Cardiac muscle cell (in vitro differentiated cells and primary cell): Measurements from ENCODE around the gene PPM1K. TPM values are rescaled to one million over a fixed set of nuclear protein-coding genes. Genes with fewer than 3 reads are reported as not detected.

Experiments
- DNase-seq, 2 donors: peaks; one replicate each; pipeline versions ENCODE4 v3.0.0 to v3.0.0-alpha.2; 2010 to 2017; ENCODE audit warnings: low read depth in 1 of 2, low spot score in 1 of 2
- H3K27ac ChIP-seq: fragments of 200-600 bp; sonication (generic); 2 replicates; pipeline ENCODE4 v1.5.1; 2016
- H3K27me3 ChIP-seq: fragments of 200-600 bp; sonication (generic); 2 replicates; pipeline ENCODE4 v1.6.0; 2016; ENCODE audit warnings: control low read depth
- H3K36me3 ChIP-seq: fragments of 200-600 bp; sonication (generic); 2 replicates; pipeline ENCODE4 v1.5.1; 2016; ENCODE audit warnings: control low read depth
- H3K4me1 ChIP-seq: fragments of 200-600 bp; sonication (generic); 2 replicates; pipeline ENCODE4 v1.8.1; 2017; ENCODE audit warnings: low read depth, mild to moderate bottlenecking, mixed run types
- H3K4me3 ChIP-seq: fragments of 200-600 bp; sonication (generic); 2 replicates; pipeline ENCODE4 v1.5.1; 2016; ENCODE audit warnings: mild to moderate bottlenecking
- H3K9me3 ChIP-seq: fragments of 200-600 bp; sonication (generic); 2 replicates; pipeline ENCODE4 v1.5.1; 2017; ENCODE audit warnings: low read depth, mild to moderate bottlenecking, control low read depth
- polyA plus RNA-seq: library from polyadenylated mRNA; unstranded; fragments of >200 nt; fragmentation: Nextera tagmentation; extraction: Ambion mirVana; gene quantifications from 2 replicates; pipeline ENCODE4 v1.2.1, GENCODE V29; 2016
- total RNA-seq: library from RNA; depleted of rRNA; stranded (reverse); fragments of >200 nt; gene quantifications from 2 replicates; pipeline ENCODE4 v1.2.3, GENCODE V29; 2016
- TF ChIP-seq, protein P1 (sequence below): IDR thresholded peaks from 2 replicates; pipeline ENCODE4 v1.5.1; 2012; ENCODE audit warnings: low read depth, mild to moderate bottlenecking, low read length

PPM1K gene
- total and polyA plus RNA-seq, 2 experiments from 2014 or later = 54.8 to 58.8 TPM

- H3K4me3 ChIP-seq = no peak overlapping the region
- H3K27me3 ChIP-seq = no peaks in the 10 kb centered on the region
- no peak overlapping the region for H3K27ac ChIP-seq
- no peaks in the 10 kb centered on the region for H3K36me3 ChIP-seq
- no peaks in the 10 kb centered on the region for H3K4me1 ChIP-seq
- DNase-seq = no peak
- TF ChIP-seq, protein P1, sequence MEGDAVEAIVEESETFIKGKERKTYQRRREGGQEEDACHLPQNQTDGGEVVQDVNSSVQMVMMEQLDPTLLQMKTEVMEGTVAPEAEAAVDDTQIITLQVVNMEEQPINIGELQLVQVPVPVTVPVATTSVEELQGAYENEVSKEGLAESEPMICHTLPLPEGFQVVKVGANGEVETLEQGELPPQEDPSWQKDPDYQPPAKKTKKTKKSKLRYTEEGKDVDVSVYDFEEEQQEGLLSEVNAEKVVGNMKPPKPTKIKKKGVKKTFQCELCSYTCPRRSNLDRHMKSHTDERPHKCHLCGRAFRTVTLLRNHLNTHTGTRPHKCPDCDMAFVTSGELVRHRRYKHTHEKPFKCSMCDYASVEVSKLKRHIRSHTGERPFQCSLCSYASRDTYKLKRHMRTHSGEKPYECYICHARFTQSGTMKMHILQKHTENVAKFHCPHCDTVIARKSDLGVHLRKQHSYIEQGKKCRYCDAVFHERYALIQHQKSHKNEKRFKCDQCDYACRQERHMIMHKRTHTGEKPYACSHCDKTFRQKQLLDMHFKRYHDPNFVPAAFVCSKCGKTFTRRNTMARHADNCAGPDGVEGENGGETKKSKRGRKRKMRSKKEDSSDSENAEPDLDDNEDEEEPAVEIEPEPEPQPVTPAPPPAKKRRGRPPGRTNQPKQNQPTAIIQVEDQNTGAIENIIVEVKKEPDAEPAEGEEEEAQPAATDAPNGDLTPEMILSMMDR = no peak
- H3K9me3 ChIP-seq = no peaks in the 10 kb centered on the region
Measured at GRCh38 chr4:88251924-88252323, 32.4 kb downstream of the PPM1K start.

DNA sequence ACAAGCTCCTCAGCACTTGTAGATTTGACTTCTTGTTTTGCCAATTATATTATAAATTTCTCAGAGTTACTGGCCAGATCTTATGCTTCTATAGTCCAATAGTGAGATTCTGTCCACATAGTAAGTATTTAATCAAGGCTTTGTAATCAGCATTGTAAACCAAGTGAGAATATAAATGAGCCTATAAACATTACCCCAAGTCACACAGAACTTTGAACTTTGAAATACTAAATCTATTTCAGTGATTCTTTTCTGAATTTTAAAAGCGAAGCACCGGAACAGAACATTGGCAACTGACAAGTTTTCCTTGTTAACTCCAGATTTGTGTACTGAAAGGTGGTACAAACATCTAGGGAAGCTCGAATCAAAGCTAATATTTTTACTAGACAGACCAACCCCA lies 37.2 kb downstream of the PPM1K start:
- Histone ChIP-seq H3K4me3 (no peak overlapping the region), H3K36me3 (no peaks in the 10 kb centered on the region), H3K27me3 (no peaks in the 10 kb centered on the region), H3K4me1 (no peaks in the 10 kb centered on the region), H3K9me3 (no peaks in the 10 kb centered on the region), H3K27ac (no peak overlapping the region)
- TF ChIP-seq, protein P1 = no peak
- no peak for DNase-seq

- no peak overlapping the region for H3K4me3 ChIP-seq
- no peak overlapping the region for H3K27ac ChIP-seq
- no peaks in the 10 kb centered on the region for H3K27me3 ChIP-seq
- H3K4me1 ChIP-seq = no peaks in the 10 kb centered on the region
- H3K36me3 ChIP-seq = no peaks in the 10 kb centered on the region
- TF ChIP-seq, protein P1 = no peak
- no peaks in the 10 kb centered on the region for H3K9me3 ChIP-seq
- no peak for DNase-seq
Measured at GRCh38 chr4:88246600-88246999, 37.8 kb downstream of the PPM1K start.

DNA sequence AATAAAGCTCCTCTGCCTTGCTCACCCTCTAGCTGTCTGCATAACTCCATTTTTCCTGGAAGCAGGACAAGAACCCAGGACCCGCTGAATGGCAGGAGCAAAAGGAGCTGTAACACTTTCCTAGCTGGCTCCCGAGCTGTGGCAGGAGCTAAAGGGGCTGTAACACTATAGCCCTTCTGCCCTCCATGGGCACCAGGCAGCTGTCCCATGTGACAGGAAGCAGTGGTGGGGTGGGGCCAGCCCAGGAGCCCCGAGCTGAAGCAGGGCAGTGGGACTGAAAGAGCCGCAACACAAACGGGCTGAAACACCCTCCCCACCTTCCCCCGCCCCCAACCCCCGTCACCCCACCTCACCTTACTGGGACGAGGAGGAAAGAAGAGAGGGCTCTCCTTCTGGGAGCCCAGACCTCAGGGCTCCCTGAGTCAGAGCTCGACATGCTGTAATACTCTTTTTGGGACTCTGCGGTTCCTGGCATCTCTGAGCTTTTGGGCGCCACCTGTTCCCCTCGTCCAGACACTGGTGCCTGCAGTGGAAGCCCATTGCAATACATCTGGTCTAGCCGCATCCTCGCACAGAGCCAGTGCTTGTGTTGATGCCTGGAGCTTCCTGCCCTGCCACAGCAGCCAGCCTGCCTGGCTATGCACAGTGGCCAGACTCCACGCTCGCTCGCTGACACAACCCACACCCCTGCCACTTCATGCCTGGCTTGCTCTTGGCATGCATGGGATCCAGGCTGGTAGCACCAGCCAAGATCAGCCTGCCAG lies 39.4 kb downstream of the PPM1K start:
- Histone ChIP-seq H3K36me3 (no peaks in the 10 kb centered on the region), H3K4me3 (no peak overlapping the region), H3K27ac (no peak overlapping the region), H3K9me3 (no peaks in the 10 kb centered on the region), H3K27me3 (no peaks in the 10 kb centered on the region), H3K4me1 (no peaks in the 10 kb centered on the region)
- no peak for DNase-seq
- TF ChIP-seq, protein P1 = no peak

GRCh38 chr4:88244056-88244455 lies 40.3 kb downstream of the PPM1K start:
- DNase-seq = no peak
- Histone ChIP-seq H3K4me1 (no peaks in the 10 kb centered on the region), H3K27me3 (no peaks in the 10 kb centered on the region), H3K4me3 (no peak overlapping the region), H3K9me3 (no peaks in the 10 kb centered on the region), H3K27ac (no peak overlapping the region), H3K36me3 (no peaks in the 10 kb centered on the region)
- TF ChIP-seq, protein P1 = no peak
